ENCODE results near the gene IL31RA.

IL31RA gene

DNA sequence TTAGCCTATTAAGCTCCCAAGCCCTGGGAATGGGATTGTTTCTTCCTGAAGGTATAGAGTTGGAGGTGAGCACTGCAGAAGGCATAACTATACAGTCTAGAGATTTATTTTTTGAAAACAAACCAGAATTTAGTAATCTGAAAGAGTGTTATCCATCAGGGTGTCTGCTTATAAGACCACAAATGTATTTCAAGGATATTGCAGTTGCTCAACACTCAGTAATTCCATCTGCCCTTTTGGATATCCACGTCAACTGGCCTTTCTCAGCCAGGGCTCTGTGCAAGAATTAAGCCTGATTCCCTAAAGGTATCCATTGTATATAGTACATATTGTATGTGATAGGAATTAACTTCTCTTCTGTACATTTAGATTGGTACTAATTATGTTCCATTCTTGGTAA is 15.0 kb upstream of the IL31RA start:
- no peaks in the 10 kb centered on the region for H3K9me3 ChIP-seq (ENCODE audit: control insufficient read depth, low read length)
- no peaks in the 10 kb centered on the region for H3K4me1 ChIP-seq (ENCODE audit: control insufficient read depth, insufficient read depth, low read length, poor library complexity, severe bottlenecking)
- no peak overlapping the region for H3K4me3 ChIP-seq (ENCODE audit: extremely low read depth, insufficient read depth, low read length, poor library complexity, severe bottlenecking)
- H3K36me3 ChIP-seq (ENCODE audit: control insufficient read depth, insufficient read depth, low read length), result no peaks in the 10 kb centered on the region
- WGBS, 2 experiments (ENCODE audit: insufficient coverage in 2 of 2), result no CpG with 5 or more reads among the region's 1 CpG
- H3K27ac ChIP-seq (ENCODE audit: low read depth, low read length, severe bottlenecking), result no peak overlapping the region

DNA sequence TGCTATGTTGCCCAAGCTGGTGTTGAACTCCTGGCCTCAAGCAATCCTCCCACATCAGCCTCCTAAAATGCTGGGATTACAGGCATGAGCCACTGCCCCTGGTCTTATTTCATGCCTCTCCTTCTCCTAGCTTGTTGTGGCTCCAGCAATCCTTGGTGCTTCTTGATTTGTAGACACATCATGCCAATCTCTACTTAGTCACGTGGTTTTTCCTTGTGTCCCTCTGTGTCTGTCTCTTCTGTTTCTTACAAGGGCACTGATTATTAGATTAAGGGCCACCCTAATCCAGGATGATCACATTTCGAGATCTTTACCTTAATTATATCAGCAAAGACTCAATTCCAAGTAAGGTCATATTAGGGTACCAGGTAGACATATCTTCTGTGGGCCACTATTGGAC is 9.2 kb upstream of the IL31RA start:
- H3K9me3 ChIP-seq (ENCODE audit: control insufficient read depth, low read length), result peaks cover 5% of the 10 kb centered on the region
- no peak overlapping the region for H3K4me3 ChIP-seq (ENCODE audit: extremely low read depth, insufficient read depth, low read length, poor library complexity, severe bottlenecking)
- no peaks in the 10 kb centered on the region for H3K4me1 ChIP-seq (ENCODE audit: control insufficient read depth, insufficient read depth, low read length, poor library complexity, severe bottlenecking)
- WGBS, 2 experiments (ENCODE audit: insufficient coverage in 2 of 2), result no CpG with 5 or more reads among the region's 2 CpGs
- H3K27ac ChIP-seq (ENCODE audit: low read depth, low read length, severe bottlenecking), result no peak overlapping the region
- no peaks in the 10 kb centered on the region for H3K36me3 ChIP-seq (ENCODE audit: control insufficient read depth, insufficient read depth, low read length)

DNA sequence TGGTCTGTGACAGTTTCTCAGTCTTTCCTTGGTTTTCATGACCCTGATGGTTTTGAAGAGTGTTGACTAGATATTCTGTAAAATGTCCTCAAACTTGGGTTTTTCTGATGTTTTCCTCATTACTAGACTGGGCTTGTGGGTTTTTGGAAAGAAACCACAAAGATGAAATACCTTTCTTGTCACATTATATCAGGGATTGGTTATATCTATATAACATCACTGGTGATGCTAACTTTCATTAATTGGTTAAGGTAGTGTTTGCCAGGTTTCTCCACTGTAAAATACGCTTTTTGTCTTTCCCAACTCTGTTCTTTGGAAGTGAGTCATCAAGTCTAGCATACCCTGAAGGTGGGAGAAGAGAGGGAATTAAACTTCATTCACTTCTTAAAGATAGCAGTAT is 3.3 kb upstream of the IL31RA start:
- Histone ChIP-seq H3K4me3 (ENCODE audit: extremely low read depth, insufficient read depth, low read length, poor library complexity, severe bottlenecking) (no peak overlapping the region), H3K9me3 (ENCODE audit: control insufficient read depth, low read length) (peaks cover 5% of the 10 kb centered on the region), H3K4me1 (ENCODE audit: control insufficient read depth, insufficient read depth, low read length, poor library complexity, severe bottlenecking) (peaks cover 19% of the 10 kb centered on the region), H3K36me3 (ENCODE audit: control insufficient read depth, insufficient read depth, low read length) (no peaks in the 10 kb centered on the region), H3K27ac (ENCODE audit: low read depth, low read length, severe bottlenecking) (no peak overlapping the region)
- no CpG with 5 or more reads among the region's 1 CpG for WGBS, 2 experiments (ENCODE audit: insufficient coverage in 2 of 2)

DNA sequence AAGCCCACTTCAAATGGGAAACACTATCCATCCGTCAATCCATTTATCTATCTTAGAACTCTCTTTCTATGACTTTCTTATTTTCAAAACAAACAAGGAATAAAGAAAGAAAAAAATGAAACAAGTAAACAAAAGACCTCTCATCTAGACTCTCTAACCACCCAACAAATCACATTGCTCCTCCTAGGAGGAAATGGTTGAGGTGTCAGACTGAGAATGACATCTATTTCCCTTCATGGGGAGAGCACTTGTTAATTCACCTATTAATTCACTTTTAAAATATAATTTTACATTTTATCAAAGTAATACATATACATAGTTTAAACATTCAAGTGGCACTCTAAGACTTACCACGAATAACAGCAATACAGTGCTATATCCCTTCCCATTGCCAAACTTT is 2.4 kb upstream of the IL31RA start:
- no peak overlapping the region for H3K4me3 ChIP-seq (ENCODE audit: extremely low read depth, insufficient read depth, low read length, poor library complexity, severe bottlenecking)
- no peak overlapping the region for H3K27ac ChIP-seq (ENCODE audit: low read depth, low read length, severe bottlenecking)
- H3K4me1 ChIP-seq (ENCODE audit: control insufficient read depth, insufficient read depth, low read length, poor library complexity, severe bottlenecking), result peaks cover 23% of the 10 kb centered on the region
- no CpG with 5 or more reads among the region's 2 CpGs for WGBS, 2 experiments (ENCODE audit: insufficient coverage in 2 of 2)
- H3K9me3 ChIP-seq (ENCODE audit: control insufficient read depth, low read length), result peaks cover 5% of the 10 kb centered on the region
- no peaks in the 10 kb centered on the region for H3K36me3 ChIP-seq (ENCODE audit: control insufficient read depth, insufficient read depth, low read length)

DNA sequence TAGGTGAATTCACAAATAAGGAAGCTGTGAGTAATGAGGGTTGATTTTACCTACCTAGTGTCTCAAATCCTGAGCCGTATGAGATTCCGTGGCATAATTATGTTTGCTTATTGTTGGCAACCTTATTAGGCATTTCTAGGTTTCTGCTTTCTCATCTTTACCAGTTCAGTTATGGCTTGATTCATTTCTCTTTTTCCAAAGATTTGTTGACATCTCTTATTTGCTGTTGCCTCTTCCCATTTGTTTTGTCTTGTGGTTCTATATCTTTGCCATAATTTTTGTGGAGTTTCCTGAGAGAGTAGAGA is 470 bp downstream of the IL31RA start:
- WGBS, 2 experiments (ENCODE audit: insufficient coverage in 2 of 2), result 95% methylated on average over 2 of the region's 2 CpGs; no CpG with 5 or more reads in 1 of the 2 experiments
- Histone ChIP-seq H3K4me3 (ENCODE audit: extremely low read depth, insufficient read depth, low read length, poor library complexity, severe bottlenecking) (no peak overlapping the region), H3K27ac (ENCODE audit: low read depth, low read length, severe bottlenecking) (no peak overlapping the region), H3K36me3 (ENCODE audit: control insufficient read depth, insufficient read depth, low read length) (no peaks in the 10 kb centered on the region), H3K9me3 (ENCODE audit: control insufficient read depth, low read length) (no peaks in the 10 kb centered on the region), H3K4me1 (ENCODE audit: control insufficient read depth, insufficient read depth, low read length, poor library complexity, severe bottlenecking) (peaks cover 26% of the 10 kb centered on the region)

DNA sequence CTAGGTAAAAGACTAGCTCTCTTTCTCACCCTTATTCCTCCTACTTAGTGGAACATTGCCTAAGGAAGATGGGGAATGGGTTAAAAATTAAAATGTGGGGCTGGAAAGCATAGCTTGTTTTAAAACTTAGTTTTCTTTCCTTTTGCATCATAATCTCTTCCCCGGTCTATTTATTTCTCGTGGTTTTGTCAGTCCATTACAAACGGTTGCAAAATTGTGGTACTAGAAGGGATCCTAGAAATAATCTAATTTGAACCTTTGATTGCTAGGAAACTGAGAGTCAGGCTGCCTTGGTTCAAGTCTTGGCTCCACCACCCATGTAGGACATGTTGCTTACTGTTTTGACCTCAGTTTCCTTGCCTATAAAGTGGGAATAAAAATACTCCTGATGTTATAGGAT is 1.3 kb downstream of the IL31RA start:
- Histone ChIP-seq H3K4me3 (ENCODE audit: extremely low read depth, insufficient read depth, low read length, poor library complexity, severe bottlenecking) (no peak overlapping the region), H3K9me3 (ENCODE audit: control insufficient read depth, low read length) (no peaks in the 10 kb centered on the region), H3K27ac (ENCODE audit: low read depth, low read length, severe bottlenecking) (no peak overlapping the region), H3K36me3 (ENCODE audit: control insufficient read depth, insufficient read depth, low read length) (no peaks in the 10 kb centered on the region), H3K4me1 (ENCODE audit: control insufficient read depth, insufficient read depth, low read length, poor library complexity, severe bottlenecking) (peaks cover 26% of the 10 kb centered on the region)
- WGBS, 2 experiments (ENCODE audit: insufficient coverage in 2 of 2), result 90 to 100% methylated on average over 1 to 2 of the region's 3 CpGs

DNA sequence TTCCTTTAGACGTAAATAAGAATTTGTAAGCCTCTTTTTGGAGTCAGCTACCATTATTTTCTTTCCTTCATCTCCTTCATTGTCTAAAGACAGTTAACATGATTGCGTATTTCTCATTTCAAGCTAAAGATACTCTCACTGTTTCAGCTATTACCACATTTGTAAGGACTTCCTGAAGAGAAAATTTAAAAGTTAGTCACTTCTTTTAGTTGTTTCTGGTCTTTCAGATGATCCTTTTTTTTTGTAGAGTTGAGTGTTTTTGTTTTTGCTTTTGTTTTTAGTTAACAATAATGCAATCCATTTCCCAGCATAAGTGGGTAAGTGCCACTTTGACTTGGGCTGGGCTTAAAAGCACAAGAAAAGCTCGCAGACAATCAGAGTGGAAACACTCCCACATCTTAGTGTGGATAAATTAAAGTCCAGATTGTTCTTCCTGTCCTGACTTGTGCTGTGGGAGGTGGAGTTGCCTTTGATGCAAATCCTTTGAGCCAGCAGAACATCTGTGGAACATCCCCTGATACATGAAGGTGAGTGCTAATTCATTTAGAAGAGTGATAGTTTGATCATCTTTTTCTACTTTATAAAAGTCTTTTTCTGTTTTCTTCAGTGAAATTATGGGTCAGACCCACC is 2.0 kb downstream of the IL31RA start:
- H3K4me3 ChIP-seq (ENCODE audit: extremely low read depth, insufficient read depth, low read length, poor library complexity, severe bottlenecking), result no peak overlapping the region
- no peaks in the 10 kb centered on the region for H3K9me3 ChIP-seq (ENCODE audit: control insufficient read depth, low read length)
- 90 to 94% methylated on average over 2 to 3 of the region's 3 CpGs for WGBS, 2 experiments (ENCODE audit: insufficient coverage in 2 of 2)
- H3K36me3 ChIP-seq (ENCODE audit: control insufficient read depth, insufficient read depth, low read length), result no peaks in the 10 kb centered on the region
- peaks cover 26% of the 10 kb centered on the region for H3K4me1 ChIP-seq (ENCODE audit: control insufficient read depth, insufficient read depth, low read length, poor library complexity, severe bottlenecking)
- no peak overlapping the region for H3K27ac ChIP-seq (ENCODE audit: low read depth, low read length, severe bottlenecking)

DNA sequence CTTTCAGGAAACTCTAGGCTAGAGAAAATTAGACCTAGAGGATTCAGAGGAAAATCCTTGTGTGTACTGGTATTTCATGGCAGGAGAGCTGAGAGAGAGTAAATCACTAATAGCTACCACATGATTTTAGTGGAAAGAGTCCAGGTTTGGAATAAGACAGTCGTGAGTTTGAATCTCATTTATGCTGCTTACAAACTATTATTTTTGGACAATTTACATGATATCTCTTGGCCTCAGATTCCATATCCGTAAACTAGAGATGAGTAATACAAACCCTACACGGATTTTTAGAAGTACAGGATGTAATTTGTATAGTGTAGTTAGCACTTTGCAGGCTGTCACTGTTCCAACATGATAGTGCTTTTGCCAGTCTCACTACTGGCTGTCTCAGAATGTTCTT is 2.7 kb downstream of the IL31RA start:
- H3K27ac ChIP-seq (ENCODE audit: low read depth, low read length, severe bottlenecking), result no peak overlapping the region
- no peaks in the 10 kb centered on the region for H3K36me3 ChIP-seq (ENCODE audit: control insufficient read depth, insufficient read depth, low read length)
- H3K4me3 ChIP-seq (ENCODE audit: extremely low read depth, insufficient read depth, low read length, poor library complexity, severe bottlenecking), result no peak overlapping the region
- WGBS, 2 experiments (ENCODE audit: insufficient coverage in 2 of 2), result no CpG with 5 or more reads among the region's 3 CpGs
- no peaks in the 10 kb centered on the region for H3K9me3 ChIP-seq (ENCODE audit: control insufficient read depth, low read length)
- H3K4me1 ChIP-seq (ENCODE audit: control insufficient read depth, insufficient read depth, low read length, poor library complexity, severe bottlenecking), result peaks cover 26% of the 10 kb centered on the region

DNA sequence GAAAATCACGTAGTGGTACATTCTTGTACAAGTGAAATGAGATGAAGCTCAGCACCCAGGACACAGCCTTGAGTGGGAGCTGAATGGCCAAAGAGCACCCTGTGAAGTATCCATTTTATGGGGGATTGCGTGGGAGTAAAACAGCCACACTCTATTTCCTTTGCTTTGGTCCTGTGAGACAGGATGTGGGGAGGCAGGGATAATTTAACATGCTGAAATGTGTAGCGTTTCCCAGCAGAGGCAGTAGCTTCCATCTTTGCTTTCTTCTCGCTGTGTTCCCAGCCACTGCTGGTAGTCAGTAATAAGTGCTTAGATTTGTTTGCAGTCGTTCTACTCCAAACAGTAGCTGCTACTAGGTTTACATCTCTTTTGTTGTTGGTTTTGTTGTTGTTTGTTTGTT is 4.4 kb downstream of the IL31RA start:
- H3K9me3 ChIP-seq (ENCODE audit: control insufficient read depth, low read length), result no peaks in the 10 kb centered on the region

DNA sequence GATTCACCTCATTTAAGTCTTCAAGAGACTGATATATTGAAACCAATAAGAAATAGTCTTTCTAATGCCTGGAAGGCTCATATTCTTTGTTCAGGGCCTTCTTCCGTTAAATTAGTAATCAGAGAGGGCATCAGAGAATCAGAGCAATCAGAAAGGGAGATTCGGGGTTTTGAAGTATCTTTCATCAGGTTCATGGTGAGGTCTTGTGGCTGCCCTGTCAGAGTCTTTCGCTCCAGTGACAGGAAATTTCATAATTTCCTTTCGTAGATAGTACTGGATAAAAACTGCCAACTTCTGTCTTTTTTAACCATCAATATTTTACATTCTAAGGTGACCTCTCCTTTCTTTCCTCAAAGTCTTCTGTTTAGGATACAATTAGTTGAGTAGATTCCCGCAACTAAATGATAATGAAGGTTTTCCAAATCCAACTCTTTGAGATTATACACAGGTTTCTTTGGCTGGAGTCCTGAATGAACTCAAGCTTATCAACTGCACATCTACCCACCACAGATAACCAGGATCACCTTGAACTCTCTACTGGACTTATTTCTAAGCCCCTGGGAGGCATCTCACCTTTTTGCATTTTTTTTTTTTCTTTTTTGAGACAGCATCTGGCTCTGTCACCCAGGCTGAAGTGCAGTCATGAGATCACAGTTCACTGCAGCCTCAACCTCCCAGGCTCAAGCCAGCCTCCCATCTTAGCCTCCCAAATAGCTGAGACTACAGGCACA is 5.5 kb downstream of the IL31RA start:
- no peaks in the 10 kb centered on the region for H3K36me3 ChIP-seq (ENCODE audit: control insufficient read depth, insufficient read depth, low read length)
- peaks cover 8% of the 10 kb centered on the region for H3K9me3 ChIP-seq (ENCODE audit: control insufficient read depth, low read length)
- peaks cover 9% of the 10 kb centered on the region for H3K4me1 ChIP-seq (ENCODE audit: control insufficient read depth, insufficient read depth, low read length, poor library complexity, severe bottlenecking)
- H3K4me3 ChIP-seq (ENCODE audit: extremely low read depth, insufficient read depth, low read length, poor library complexity, severe bottlenecking), result no peak overlapping the region
- 97 to 100% methylated on average over 1 to 4 of the region's 5 CpGs for WGBS, 2 experiments (ENCODE audit: insufficient coverage in 2 of 2)
- H3K27ac ChIP-seq (ENCODE audit: low read depth, low read length, severe bottlenecking), result no peak overlapping the region

More for the DNA sequence above, 4.4 kb downstream of the IL31RA start:
- no peak overlapping the region for H3K4me3 ChIP-seq (ENCODE audit: extremely low read depth, insufficient read depth, low read length, poor library complexity, severe bottlenecking)
- H3K4me1 ChIP-seq (ENCODE audit: control insufficient read depth, insufficient read depth, low read length, poor library complexity, severe bottlenecking), result peaks cover 15% of the 10 kb centered on the region
- WGBS, 2 experiments (ENCODE audit: insufficient coverage in 2 of 2), result 80 to 83% methylated on average over 3 to 4 of the region's 5 CpGs
- H3K36me3 ChIP-seq (ENCODE audit: control insufficient read depth, insufficient read depth, low read length), result no peaks in the 10 kb centered on the region
- H3K27ac ChIP-seq (ENCODE audit: low read depth, low read length, severe bottlenecking), result no peak overlapping the region

DNA sequence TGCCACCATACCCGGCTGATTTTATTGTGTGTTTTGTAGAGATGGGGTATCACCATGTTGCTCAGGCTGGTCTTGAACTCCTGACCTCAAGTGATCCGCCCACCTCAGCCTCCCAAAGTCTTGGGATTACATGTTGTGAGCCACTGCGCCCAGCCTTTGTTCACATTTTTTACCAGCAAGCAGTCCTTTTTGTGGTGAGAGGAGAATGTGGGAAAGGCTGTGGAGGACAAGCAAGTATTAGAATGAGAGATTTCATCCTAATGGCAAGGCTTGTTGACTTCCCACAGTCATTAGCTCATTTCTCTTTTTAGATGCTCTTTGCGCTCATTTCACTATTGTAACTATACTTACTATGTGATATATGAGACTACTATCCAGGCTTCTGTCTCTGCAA is 6.1 kb downstream of the IL31RA start:
- H3K36me3 ChIP-seq (ENCODE audit: control insufficient read depth, insufficient read depth, low read length), result no peaks in the 10 kb centered on the region
- peaks cover 7% of the 10 kb centered on the region for H3K4me1 ChIP-seq (ENCODE audit: control insufficient read depth, insufficient read depth, low read length, poor library complexity, severe bottlenecking)
- no peak overlapping the region for H3K4me3 ChIP-seq (ENCODE audit: extremely low read depth, insufficient read depth, low read length, poor library complexity, severe bottlenecking)
- H3K27ac ChIP-seq (ENCODE audit: low read depth, low read length, severe bottlenecking), result no peak overlapping the region
- H3K9me3 ChIP-seq (ENCODE audit: control insufficient read depth, low read length), result peaks cover 8% of the 10 kb centered on the region
- 53% methylated on average over 2 of the region's 4 CpGs; no CpG with 5 or more reads in 1 of the 2 experiments for WGBS, 2 experiments (ENCODE audit: insufficient coverage in 2 of 2)
